Measurements from ENCODE around the gene SLC29A4.

GRCh38 chr7:5276611-5277010 lies 6.1 kb upstream of the SLC29A4 start:
- TF ChIP-seq EP300 (IDR thresholded peaks at IDR 0.05; ENCODE audit: borderline replicate concordance) (no peak), REST (IDR thresholded peaks at IDR 0.05; ENCODE audit: low read depth) (no peak), FOXM1 (IDR thresholded peaks at IDR 0.05; ENCODE audit: borderline replicate concordance, low read depth) (no peak), TCF12 (IDR thresholded peaks at IDR 0.05; ENCODE audit: low read depth) (no peak), USF1 (IDR thresholded peaks at IDR 0.05) (no peak), YY1 (IDR thresholded peaks at IDR 0.05; ENCODE audit: low read depth) (no peak), TAF1 (IDR thresholded peaks at IDR 0.05; ENCODE audit: low read depth) (no peak), ZBTB7A (IDR thresholded peaks at IDR 0.05; ENCODE audit: low read depth) (no peak), MAX (IDR thresholded peaks at IDR 0.05) (no peak), CEBPB (IDR thresholded peaks at IDR 0.05) (no peak), CREB1 (IDR thresholded peaks at IDR 0.05; ENCODE audit: low read depth) (no peak), NFIC (IDR thresholded peaks at IDR 0.05) (no peak), RAD21 (IDR thresholded peaks at IDR 0.05; ENCODE audit: low read depth) (no peak)

All from Ishikawa (cell line).